ENCODE data around the gene SCMH1. TPM values are rescaled to one million over a fixed set of nuclear protein-coding genes. Genes with fewer than 3 reads are reported as not detected.

The SCMH1 gene
- total and polyA plus RNA-seq, 2 experiments from 2014 or later, result 15.0 to 19.4 TPM

DNA sequence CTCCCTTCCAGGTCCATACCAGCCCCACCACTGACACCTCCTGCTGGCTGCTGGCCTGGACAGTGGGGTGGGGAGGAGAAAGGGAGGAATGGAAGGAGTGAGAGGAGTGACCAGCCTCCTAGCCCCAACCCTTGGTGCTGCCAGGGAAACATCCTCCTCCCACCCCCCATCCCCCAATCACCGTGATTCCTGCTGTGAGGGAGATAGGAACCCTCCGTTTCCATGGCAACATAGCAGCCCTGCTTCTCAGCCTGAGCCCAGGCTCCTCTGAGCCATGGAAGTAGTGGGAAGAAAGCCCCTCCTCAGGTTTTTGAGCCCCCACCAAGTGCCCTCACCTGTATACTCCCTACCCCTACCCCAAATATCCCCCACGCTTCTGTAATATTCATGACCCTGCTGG, 44.4 kb upstream of the SCMH1 start (continued):
- TF ChIP-seq, protein P1, sequence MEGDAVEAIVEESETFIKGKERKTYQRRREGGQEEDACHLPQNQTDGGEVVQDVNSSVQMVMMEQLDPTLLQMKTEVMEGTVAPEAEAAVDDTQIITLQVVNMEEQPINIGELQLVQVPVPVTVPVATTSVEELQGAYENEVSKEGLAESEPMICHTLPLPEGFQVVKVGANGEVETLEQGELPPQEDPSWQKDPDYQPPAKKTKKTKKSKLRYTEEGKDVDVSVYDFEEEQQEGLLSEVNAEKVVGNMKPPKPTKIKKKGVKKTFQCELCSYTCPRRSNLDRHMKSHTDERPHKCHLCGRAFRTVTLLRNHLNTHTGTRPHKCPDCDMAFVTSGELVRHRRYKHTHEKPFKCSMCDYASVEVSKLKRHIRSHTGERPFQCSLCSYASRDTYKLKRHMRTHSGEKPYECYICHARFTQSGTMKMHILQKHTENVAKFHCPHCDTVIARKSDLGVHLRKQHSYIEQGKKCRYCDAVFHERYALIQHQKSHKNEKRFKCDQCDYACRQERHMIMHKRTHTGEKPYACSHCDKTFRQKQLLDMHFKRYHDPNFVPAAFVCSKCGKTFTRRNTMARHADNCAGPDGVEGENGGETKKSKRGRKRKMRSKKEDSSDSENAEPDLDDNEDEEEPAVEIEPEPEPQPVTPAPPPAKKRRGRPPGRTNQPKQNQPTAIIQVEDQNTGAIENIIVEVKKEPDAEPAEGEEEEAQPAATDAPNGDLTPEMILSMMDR (conservative IDR thresholded peaks at IDR 0.05; ENCODE audit: low read depth in 2 of 2), result no peak
- TF ChIP-seq STAT1 (IDR thresholded peaks at IDR 0.05; ENCODE audit: unreplicated experiment) (no peak), ZNF114 (CRISPR knock-in tag; IDR thresholded peaks at IDR 0.05) (no peak), EZH2 (IDR thresholded peaks at IDR 0.05; ENCODE audit: low read depth, unreplicated experiment) (no peak)

DNA sequence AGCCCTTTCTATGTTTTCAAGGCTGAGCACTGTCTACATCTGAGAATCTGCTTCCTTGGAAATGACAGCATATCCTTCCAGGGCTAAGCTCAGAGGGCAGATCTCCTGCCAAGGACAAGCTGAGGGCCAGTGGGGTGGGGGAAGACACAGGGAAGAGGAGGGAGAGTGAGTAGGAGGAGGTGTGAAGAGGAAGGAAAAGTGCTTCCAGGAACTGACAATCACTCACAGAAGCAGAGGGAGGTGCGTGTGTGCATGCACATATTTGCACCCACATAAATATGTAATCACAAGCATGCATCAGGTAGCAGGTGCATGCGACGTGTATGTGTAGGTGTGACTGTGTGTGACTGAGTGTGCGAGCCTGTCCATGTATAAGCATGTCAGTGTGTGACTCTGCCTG, 43.7 kb upstream of the SCMH1 start:
- no peak for DNase-seq (ENCODE audit: low spot score)
- no peak for TF ChIP-seq STAT1 (IDR thresholded peaks at IDR 0.05; ENCODE audit: unreplicated experiment)
- TF ChIP-seq, protein P2, sequence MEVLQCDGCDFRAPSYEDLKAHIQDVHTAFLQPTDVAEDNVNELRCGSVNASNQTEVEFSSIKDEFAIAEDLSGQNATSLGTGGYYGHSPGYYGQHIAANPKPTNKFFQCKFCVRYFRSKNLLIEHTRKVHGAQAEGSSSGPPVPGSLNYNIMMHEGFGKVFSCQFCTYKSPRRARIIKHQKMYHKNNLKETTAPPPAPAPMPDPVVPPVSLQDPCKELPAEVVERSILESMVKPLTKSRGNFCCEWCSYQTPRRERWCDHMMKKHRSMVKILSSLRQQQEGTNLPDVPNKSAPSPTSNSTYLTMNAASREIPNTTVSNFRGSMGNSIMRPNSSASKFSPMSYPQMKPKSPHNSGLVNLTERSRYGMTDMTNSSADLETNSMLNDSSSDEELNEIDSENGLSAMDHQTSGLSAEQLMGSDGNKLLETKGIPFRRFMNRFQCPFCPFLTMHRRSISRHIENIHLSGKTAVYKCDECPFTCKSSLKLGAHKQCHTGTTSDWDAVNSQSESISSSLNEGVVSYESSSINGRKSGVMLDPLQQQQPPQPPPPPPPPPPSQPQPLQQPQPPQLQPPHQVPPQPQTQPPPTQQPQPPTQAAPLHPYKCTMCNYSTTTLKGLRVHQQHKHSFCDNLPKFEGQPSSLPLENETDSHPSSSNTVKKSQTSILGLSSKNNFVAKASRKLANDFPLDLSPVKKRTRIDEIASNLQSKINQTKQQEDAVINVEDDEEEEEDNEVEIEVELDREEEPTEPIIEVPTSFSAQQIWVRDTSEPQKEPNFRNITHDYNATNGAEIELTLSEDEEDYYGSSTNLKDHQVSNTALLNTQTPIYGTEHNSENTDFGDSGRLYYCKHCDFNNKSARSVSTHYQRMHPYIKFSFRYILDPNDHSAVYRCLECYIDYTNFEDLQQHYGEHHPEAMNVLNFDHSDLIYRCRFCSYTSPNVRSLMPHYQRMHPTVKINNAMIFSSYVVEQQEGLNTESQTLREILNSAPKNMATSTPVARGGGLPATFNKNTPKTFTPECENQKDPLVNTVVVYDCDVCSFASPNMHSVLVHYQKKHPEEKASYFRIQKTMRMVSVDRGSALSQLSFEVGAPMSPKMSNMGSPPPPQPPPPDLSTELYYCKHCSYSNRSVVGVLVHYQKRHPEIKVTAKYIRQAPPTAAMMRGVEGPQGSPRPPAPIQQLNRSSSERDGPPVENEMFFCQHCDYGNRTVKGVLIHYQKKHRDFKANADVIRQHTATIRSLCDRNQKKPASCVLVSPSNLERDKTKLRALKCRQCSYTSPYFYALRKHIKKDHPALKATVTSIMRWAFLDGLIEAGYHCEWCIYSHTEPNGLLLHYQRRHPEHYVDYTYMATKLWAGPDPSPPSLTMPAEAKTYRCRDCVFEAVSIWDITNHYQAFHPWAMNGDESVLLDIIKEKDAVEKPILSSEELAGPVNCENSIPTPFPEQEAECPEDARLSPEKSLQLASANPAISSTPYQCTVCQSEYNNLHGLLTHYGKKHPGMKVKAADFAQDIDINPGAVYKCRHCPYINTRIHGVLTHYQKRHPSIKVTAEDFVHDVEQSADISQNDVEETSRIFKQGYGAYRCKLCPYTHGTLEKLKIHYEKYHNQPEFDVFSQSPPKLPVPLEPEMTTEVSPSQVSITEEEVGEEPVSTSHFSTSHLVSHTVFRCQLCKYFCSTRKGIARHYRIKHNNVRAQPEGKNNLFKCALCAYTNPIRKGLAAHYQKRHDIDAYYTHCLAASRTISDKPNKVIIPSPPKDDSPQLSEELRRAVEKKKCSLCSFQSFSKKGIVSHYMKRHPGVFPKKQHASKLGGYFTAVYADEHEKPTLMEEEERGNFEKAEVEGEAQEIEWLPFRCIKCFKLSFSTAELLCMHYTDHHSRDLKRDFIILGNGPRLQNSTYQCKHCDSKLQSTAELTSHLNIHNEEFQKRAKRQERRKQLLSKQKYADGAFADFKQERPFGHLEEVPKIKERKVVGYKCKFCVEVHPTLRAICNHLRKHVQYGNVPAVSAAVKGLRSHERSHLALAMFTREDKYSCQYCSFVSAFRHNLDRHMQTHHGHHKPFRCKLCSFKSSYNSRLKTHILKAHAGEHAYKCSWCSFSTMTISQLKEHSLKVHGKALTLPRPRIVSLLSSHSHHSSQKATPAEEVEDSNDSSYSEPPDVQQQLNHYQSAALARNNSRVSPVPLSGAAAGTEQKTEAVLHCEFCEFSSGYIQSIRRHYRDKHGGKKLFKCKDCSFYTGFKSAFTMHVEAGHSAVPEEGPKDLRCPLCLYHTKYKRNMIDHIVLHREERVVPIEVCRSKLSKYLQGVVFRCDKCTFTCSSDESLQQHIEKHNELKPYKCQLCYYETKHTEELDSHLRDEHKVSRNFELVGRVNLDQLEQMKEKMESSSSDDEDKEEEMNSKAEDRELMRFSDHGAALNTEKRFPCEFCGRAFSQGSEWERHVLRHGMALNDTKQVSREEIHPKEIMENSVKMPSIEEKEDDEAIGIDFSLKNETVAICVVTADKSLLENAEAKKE (CRISPR knock-in tag; IDR thresholded peaks at IDR 0.05), result no peak
- TF ChIP-seq CREB1 (CRISPR knock-in tag; IDR thresholded peaks at IDR 0.05; ENCODE audit: low read depth), result no peak
- TF ChIP-seq ZNF331 (CRISPR knock-in tag; IDR thresholded peaks at IDR 0.05; ENCODE audit: low read depth), result no peak
- no peak for TF ChIP-seq NANOG (IDR thresholded peaks at IDR 0.05; ENCODE audit: borderline replicate concordance)
- no peak for TF ChIP-seq POLR2AphosphoS5 (IDR thresholded peaks at IDR 0.05; ENCODE audit: low read depth)
- TF ChIP-seq, protein P3, sequence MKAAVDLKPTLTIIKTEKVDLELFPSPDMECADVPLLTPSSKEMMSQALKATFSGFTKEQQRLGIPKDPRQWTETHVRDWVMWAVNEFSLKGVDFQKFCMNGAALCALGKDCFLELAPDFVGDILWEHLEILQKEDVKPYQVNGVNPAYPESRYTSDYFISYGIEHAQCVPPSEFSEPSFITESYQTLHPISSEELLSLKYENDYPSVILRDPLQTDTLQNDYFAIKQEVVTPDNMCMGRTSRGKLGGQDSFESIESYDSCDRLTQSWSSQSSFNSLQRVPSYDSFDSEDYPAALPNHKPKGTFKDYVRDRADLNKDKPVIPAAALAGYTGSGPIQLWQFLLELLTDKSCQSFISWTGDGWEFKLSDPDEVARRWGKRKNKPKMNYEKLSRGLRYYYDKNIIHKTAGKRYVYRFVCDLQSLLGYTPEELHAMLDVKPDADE (IDR thresholded peaks at IDR 0.05), result no peak
- TF ChIP-seq, protein P4, sequence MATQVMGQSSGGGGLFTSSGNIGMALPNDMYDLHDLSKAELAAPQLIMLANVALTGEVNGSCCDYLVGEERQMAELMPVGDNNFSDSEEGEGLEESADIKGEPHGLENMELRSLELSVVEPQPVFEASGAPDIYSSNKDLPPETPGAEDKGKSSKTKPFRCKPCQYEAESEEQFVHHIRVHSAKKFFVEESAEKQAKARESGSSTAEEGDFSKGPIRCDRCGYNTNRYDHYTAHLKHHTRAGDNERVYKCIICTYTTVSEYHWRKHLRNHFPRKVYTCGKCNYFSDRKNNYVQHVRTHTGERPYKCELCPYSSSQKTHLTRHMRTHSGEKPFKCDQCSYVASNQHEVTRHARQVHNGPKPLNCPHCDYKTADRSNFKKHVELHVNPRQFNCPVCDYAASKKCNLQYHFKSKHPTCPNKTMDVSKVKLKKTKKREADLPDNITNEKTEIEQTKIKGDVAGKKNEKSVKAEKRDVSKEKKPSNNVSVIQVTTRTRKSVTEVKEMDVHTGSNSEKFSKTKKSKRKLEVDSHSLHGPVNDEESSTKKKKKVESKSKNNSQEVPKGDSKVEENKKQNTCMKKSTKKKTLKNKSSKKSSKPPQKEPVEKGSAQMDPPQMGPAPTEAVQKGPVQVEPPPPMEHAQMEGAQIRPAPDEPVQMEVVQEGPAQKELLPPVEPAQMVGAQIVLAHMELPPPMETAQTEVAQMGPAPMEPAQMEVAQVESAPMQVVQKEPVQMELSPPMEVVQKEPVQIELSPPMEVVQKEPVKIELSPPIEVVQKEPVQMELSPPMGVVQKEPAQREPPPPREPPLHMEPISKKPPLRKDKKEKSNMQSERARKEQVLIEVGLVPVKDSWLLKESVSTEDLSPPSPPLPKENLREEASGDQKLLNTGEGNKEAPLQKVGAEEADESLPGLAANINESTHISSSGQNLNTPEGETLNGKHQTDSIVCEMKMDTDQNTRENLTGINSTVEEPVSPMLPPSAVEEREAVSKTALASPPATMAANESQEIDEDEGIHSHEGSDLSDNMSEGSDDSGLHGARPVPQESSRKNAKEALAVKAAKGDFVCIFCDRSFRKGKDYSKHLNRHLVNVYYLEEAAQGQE (IDR thresholded peaks at IDR 0.05; ENCODE audit: unreplicated experiment), result no peak
- no peak for TF ChIP-seq EZH2 (IDR thresholded peaks at IDR 0.05; ENCODE audit: low read depth, unreplicated experiment)

More for the DNA sequence above, 43.7 kb upstream of the SCMH1 start:
- H3K4me3 Mint-ChIP-seq, result no peak overlapping the region
- Histone ChIP-seq H3K27me3 (ENCODE audit: insufficient read depth) (peaks cover 11% of the 10 kb centered on the region; the same call in 1 of the 2 replicates), H3K27ac (ENCODE audit: low read depth) (no peak overlapping the region), H3K4me3 (no peak overlapping the region), H3K36me3 (ENCODE audit: insufficient read depth) (no peaks in the 10 kb centered on the region), H2AFZ (no peak overlapping the region), H3K4me1 (ENCODE audit: insufficient read depth) (peaks cover 3% of the 10 kb centered on the region), H3K79me2 (replicated peaks; ENCODE audit: insufficient read depth) (no peaks in the 10 kb centered on the region), H3F3A (replicated peaks; ENCODE audit: low read depth) (no peaks in the 10 kb centered on the region), H4K20me1 (replicated peaks; ENCODE audit: insufficient read depth) (no peaks in the 10 kb centered on the region), H3K9me2 (ENCODE audit: insufficient read depth) (no peaks in the 10 kb centered on the region), H3K4me2 (no peak overlapping the region)
- H3K27me3 Mint-ChIP-seq (ENCODE audit: insufficient read depth, low read depth, poor library complexity), result peaks cover 9% of the 10 kb centered on the region
- H3K9me3 Mint-ChIP-seq, result no peaks in the 10 kb centered on the region
- peaks cover 22% of the 10 kb centered on the region for H3K4me1 Mint-ChIP-seq
- no peak for ATAC-seq
- no peak overlapping the region for H3K27ac Mint-ChIP-seq
- H3K36me3 Mint-ChIP-seq (ENCODE audit: low read depth), result no peaks in the 10 kb centered on the region
